Chondrocyte (in vitro differentiated cells): Measurements from ENCODE around the gene MEIS2. TPM values are rescaled to one million over a fixed set of nuclear protein-coding genes. Genes with fewer than 3 reads are reported as not detected.

Experiments used
- DNase-seq: peaks from one replicate; pipeline ENCODE4 v3.0.0; 2021; ENCODE audit warnings: mixed read lengths, low spot score
- H3K27ac Mint-ChIP-seq: one replicate; pipeline ENCODE4 v1.8.0; 2021; ENCODE audit warnings: mild to moderate bottlenecking, moderate library complexity, mixed read lengths; ENCODE audit not compliant: unreplicated experiment
- H3K27me3 Mint-ChIP-seq: 2 replicates; pipeline ENCODE4 v1.8.0; 2021; ENCODE audit warnings: low read depth, mixed read lengths
- H3K36me3 Mint-ChIP-seq: 2 replicates; pipeline ENCODE4 v1.8.0; 2021; ENCODE audit warnings: low read depth, mixed read lengths
- H3K4me1 Mint-ChIP-seq: 2 replicates; pipeline ENCODE4 v1.8.0; 2021; ENCODE audit warnings: low read depth, mild to moderate bottlenecking, mixed read lengths
- H3K4me3 Mint-ChIP-seq: one replicate; pipeline ENCODE4 v1.8.0; 2021; ENCODE audit warnings: mild to moderate bottlenecking, moderate library complexity, mixed read lengths; ENCODE audit not compliant: unreplicated experiment
- H3K9me3 Mint-ChIP-seq: 2 replicates; pipeline ENCODE4 v1.8.0; 2021; ENCODE audit warnings: low read depth, mixed read lengths
- total RNA-seq: library from RNA; stranded (reverse); gene quantifications from 3 replicates; pipeline ENCODE4 v1.2.1, GENCODE V29; 2021
- TF ChIP-seq, protein P1 (sequence below): fragments of 200-600 bp; sonication (generic); IDR thresholded peaks from 2 replicates; pipeline ENCODE4 v1.5.0; 2021; ENCODE audit warnings: antibody characterized with exemption, mild to moderate bottlenecking, moderate library complexity

The MEIS2 gene
- total RNA-seq, 1 donor from 2014 or later = 28.3 TPM

GRCh38 chr15:36880913-36881460 is 219.4 kb downstream of the MEIS2 start:
- Mint-ChIP-seq H3K27me3 (peaks cover 81% of the 10 kb centered on the region), H3K4me3 (no peak overlapping the region), H3K36me3 (peaks cover 4% of the 10 kb centered on the region)

GRCh38 chr15:36880224-36880912 is 220.0 kb downstream of the MEIS2 start:
- H3K27ac Mint-ChIP-seq = no peak overlapping the region
- H3K4me3 Mint-ChIP-seq = peak overlapping the region; percentile 44
- H3K36me3 Mint-ChIP-seq = peaks cover 4% of the 10 kb centered on the region
- peaks cover 76% of the 10 kb centered on the region for H3K27me3 Mint-ChIP-seq
- no peaks in the 10 kb centered on the region for H3K9me3 Mint-ChIP-seq
- peak; percentile 83 for DNase-seq
- TF ChIP-seq, protein P1, sequence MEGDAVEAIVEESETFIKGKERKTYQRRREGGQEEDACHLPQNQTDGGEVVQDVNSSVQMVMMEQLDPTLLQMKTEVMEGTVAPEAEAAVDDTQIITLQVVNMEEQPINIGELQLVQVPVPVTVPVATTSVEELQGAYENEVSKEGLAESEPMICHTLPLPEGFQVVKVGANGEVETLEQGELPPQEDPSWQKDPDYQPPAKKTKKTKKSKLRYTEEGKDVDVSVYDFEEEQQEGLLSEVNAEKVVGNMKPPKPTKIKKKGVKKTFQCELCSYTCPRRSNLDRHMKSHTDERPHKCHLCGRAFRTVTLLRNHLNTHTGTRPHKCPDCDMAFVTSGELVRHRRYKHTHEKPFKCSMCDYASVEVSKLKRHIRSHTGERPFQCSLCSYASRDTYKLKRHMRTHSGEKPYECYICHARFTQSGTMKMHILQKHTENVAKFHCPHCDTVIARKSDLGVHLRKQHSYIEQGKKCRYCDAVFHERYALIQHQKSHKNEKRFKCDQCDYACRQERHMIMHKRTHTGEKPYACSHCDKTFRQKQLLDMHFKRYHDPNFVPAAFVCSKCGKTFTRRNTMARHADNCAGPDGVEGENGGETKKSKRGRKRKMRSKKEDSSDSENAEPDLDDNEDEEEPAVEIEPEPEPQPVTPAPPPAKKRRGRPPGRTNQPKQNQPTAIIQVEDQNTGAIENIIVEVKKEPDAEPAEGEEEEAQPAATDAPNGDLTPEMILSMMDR = no peak
- peaks cover 36% of the 10 kb centered on the region for H3K4me1 Mint-ChIP-seq

More at GRCh38 chr15:36880913-36881460, 219.4 kb downstream of the MEIS2 start:
- no peak for DNase-seq
- Mint-ChIP-seq H3K9me3 (no peaks in the 10 kb centered on the region), H3K27ac (no peak overlapping the region), H3K4me1 (peaks cover 36% of the 10 kb centered on the region)
- TF ChIP-seq, protein P1 = no peak

DNA sequence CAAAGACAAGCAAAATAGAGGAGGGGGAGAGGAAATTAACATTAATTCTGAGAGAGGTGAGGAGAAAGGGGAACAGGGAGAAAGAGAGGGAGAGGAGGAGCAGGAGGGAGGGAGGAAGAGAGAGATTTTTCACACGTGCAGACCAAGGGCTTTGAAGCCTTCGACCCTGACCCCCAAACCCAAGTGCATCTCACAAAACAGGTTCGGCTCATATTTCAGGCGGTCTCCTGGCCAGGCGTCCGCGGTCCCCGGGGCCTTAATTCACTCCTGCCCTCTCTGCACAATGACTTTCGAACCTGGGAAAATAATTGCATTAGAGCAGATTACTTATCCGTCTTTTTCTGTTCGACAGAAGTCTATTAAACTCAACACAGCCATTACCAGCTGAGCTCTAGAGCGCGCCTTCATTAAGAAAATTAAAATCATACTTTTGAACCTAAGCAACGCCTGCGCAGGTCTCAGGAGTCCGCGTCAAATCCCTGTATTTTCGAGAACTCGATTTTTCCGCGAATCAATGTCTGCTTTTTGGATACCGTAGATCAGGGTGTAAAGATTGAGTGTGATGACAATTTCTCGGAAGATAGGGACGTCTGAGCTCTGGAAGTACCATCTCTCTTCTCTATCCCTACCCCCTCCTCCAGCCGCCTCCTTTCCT is 220.7 kb downstream of the MEIS2 start:
- TF ChIP-seq, protein P1 = no peak
- Mint-ChIP-seq H3K4me3 (peak overlapping the region; percentile 44), H3K4me1 (peaks cover 36% of the 10 kb centered on the region), H3K36me3 (peaks cover 4% of the 10 kb centered on the region), H3K27me3 (peaks cover 69% of the 10 kb centered on the region), H3K9me3 (no peaks in the 10 kb centered on the region), H3K27ac (no peak overlapping the region)
- no peak for DNase-seq

DNA sequence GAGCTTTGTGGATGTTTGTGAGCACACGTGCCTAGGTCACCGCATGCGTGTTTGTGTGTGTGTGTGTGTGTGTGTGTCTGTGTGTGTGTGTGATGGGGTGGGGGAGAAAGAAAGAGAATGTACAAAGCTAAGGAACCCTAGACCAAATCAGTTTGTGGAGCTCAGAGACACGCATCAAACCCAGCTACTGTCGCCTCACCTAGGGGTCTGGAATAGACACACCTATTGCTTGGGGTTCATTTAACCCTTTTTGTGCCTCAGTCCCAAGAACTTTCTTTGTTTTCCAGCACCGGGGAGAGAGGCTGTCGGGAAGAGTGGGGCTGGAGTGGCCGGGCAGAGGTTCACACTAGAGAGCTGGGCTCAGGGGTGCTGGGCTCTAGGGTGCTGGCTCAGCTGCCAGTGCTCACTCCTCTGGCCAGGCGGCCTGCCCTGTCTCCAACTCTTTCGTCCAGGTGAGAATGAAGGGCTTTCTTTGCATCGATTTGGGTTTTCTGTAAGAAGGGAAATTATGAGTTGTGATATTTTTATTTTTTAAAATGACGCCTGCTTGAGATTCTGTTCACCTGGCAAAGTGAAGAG is 221.6 kb downstream of the MEIS2 start:
- peaks cover 30% of the 10 kb centered on the region for H3K4me1 Mint-ChIP-seq
- H3K36me3 Mint-ChIP-seq = peaks cover 4% of the 10 kb centered on the region
- TF ChIP-seq, protein P1 = no peak
- no peak overlapping the region for H3K4me3 Mint-ChIP-seq
- no peak overlapping the region for H3K27ac Mint-ChIP-seq
- H3K27me3 Mint-ChIP-seq = peaks cover 61% of the 10 kb centered on the region
- no peaks in the 10 kb centered on the region for H3K9me3 Mint-ChIP-seq
- DNase-seq = no peak
